MCF 10A (cell line): ENCODE results near the gene CCNL2. TPM values are rescaled to one million over a fixed set of nuclear protein-coding genes. Genes with fewer than 3 reads are reported as not detected.

Experiments used
- BruUV-seq: library from RNA; stranded (reverse); fragments of 400-500 nt; replicated peaks from 2 replicates; lab custom pipeline; 2021; lab: Mats Ljungman, UMichigan
- CTCF ChIA-PET: fragments of 300-600 bp; sonication (Branson Sonifier 250); formaldehyde crosslinking; extraction: SDS; loops from one replicate; lab custom pipeline; 2021; ENCODE audit warnings: antibody characterized with exemption, inconsistent platforms; lab: Yijun Ruan, JAX
- POLR2A ChIA-PET: fragments of 300-600, 350-650 bp; sonication (Branson Sonifier 250); formaldehyde crosslinking; extraction: SDS; loops from one replicate; lab custom pipeline; 2020; ENCODE audit warnings: antibody characterized with exemption, inconsistent platforms; lab: Yijun Ruan, JAX
- DNase-seq: peaks from one replicate; pipeline ENCODE4 v3.0.0-alpha.2; 2018; ENCODE audit not compliant: unreplicated experiment
- H3K27ac Mint-ChIP-seq: one replicate; pipeline ENCODE4 v1.8.0; 2022; ENCODE audit warnings: mild to moderate bottlenecking, low read depth, mixed read lengths; ENCODE audit not compliant: unreplicated experiment
- H3K27me3 Mint-ChIP-seq: one replicate; pipeline ENCODE4 v1.8.0; 2022; ENCODE audit warnings: mixed read lengths; ENCODE audit not compliant: insufficient read depth, unreplicated experiment
- H3K36me3 Mint-ChIP-seq: one replicate; pipeline ENCODE4 v1.8.0; 2022; ENCODE audit warnings: mild to moderate bottlenecking, moderate library complexity, mixed read lengths; ENCODE audit not compliant: insufficient read depth, unreplicated experiment
- H3K4me1 Mint-ChIP-seq: one replicate; pipeline ENCODE4 v1.8.0; 2022; ENCODE audit warnings: mixed read lengths; ENCODE audit not compliant: insufficient read depth, unreplicated experiment
- H3K4me3 Mint-ChIP-seq: one replicate; pipeline ENCODE4 v1.8.0; 2022; ENCODE audit warnings: mild to moderate bottlenecking, moderate library complexity, mixed read lengths; ENCODE audit not compliant: unreplicated experiment
- H3K9me3 Mint-ChIP-seq: one replicate; pipeline ENCODE4 v1.8.0; 2022; ENCODE audit warnings: mixed read lengths; ENCODE audit not compliant: unreplicated experiment
- intact Hi-C: fragments of 100-400 bp; cut with micrococcal nuclease; formaldehyde crosslinking; loops from 2 replicates; pipeline ENCODE4 v1.14.1; 2022
- total RNA-seq: library from RNA; stranded (reverse); gene quantifications from 2 replicates; pipeline ENCODE4 v1.2.3, GENCODE V29; 2022
- TF ChIP-seq, protein P1 (sequence below): fragments of 200-600 bp; IDR thresholded peaks from one replicate; pipeline ENCODE4 v1.8.0; 2022; ENCODE audit warnings: antibody characterized with exemption, mild to moderate bottlenecking; ENCODE audit not compliant: unreplicated experiment

Gene CCNL2
- total RNA-seq, 1 experiment from 2014 or later = 248 TPM

DNA sequence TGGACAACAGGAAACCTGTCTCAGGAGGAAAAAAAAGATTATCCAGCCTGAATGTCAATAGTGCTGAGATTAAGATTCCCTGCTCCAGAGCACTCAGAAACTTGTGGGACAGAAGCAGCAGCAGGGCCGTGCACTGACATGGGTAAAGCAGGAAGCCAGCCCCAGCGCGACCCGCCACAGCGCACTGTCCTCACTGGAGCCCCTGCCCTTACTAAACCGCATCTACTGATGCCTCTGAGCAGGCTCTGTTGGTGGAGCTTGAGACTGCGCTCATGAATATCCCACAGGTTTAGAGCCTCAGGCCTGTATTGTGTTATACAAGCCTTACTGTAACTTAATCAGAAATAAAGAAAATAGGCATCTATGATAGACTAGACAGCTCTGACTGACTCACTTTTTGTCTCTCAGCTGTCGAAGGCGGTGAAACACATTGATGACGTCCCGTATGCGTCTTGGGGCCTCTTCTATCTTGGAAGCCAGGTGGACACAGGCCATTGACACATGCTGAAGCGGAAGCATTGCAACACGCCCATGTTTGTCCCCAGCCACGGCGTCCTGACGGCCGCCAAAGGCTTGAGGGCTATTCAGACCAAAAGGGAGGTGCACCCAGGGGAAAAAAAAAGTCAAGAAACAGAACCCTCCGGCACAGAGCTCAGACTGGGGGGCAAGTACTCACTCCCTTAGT, 1.2 kb downstream of the CCNL2 start:
- BruUV-seq = TSS peak; percentile 43

GRCh38 chr1:1395166-1395565, 4.0 kb downstream of the CCNL2 start:
- TF ChIP-seq, protein P1, sequence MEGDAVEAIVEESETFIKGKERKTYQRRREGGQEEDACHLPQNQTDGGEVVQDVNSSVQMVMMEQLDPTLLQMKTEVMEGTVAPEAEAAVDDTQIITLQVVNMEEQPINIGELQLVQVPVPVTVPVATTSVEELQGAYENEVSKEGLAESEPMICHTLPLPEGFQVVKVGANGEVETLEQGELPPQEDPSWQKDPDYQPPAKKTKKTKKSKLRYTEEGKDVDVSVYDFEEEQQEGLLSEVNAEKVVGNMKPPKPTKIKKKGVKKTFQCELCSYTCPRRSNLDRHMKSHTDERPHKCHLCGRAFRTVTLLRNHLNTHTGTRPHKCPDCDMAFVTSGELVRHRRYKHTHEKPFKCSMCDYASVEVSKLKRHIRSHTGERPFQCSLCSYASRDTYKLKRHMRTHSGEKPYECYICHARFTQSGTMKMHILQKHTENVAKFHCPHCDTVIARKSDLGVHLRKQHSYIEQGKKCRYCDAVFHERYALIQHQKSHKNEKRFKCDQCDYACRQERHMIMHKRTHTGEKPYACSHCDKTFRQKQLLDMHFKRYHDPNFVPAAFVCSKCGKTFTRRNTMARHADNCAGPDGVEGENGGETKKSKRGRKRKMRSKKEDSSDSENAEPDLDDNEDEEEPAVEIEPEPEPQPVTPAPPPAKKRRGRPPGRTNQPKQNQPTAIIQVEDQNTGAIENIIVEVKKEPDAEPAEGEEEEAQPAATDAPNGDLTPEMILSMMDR = no peak
- Mint-ChIP-seq H3K27ac (no peak overlapping the region), H3K4me1 (no peaks in the 10 kb centered on the region), H3K9me3 (no peaks in the 10 kb centered on the region), H3K27me3 (no peaks in the 10 kb centered on the region), H3K4me3 (no peak overlapping the region), H3K36me3 (peaks cover 93% of the 10 kb centered on the region)
- intact Hi-C loops = no loop called here
- ChIA-PET POLR2A (no interaction called here), CTCF (no interaction called here)
- BruUV-seq = no TSS peak
- no peak for DNase-seq

More for the DNA sequence above, 1.2 kb downstream of the CCNL2 start:
- Mint-ChIP-seq H3K4me3 (peak overlapping the region; percentile 88), H3K27ac (peak overlapping the region; percentile 85), H3K4me1 (peaks cover 11% of the 10 kb centered on the region), H3K36me3 (peaks cover 92% of the 10 kb centered on the region), H3K9me3 (no peaks in the 10 kb centered on the region), H3K27me3 (no peaks in the 10 kb centered on the region)
- intact Hi-C loops = loop anchor here (2.0 kb wide), 1 partner anchor 23 kb away; the partner anchor contains the start of gene AURKAIP1
- peak; percentile 63 for DNase-seq
- ChIA-PET POLR2A (interaction anchor here (0.7 to 4.1 kb wide), 8 partner anchors 9 to 113 kb away, joined by 4 to 62 read pairs (median 10); partner anchors contain the start of genes AURKAIP1 and MRPL20), CTCF (interaction anchor here (1.1 to 1.9 kb wide), 4 partner anchors 8 to 107 kb away, joined by 3 to 6 read pairs (median 6); no protein-coding TSS in a partner anchor)
- TF ChIP-seq, protein P1 = no peak

- no peak for DNase-seq
- Mint-ChIP-seq H3K36me3 (peaks cover 93% of the 10 kb centered on the region), H3K4me1 (no peaks in the 10 kb centered on the region), H3K4me3 (no peak overlapping the region), H3K27me3 (no peaks in the 10 kb centered on the region), H3K27ac (no peak overlapping the region), H3K9me3 (no peaks in the 10 kb centered on the region)
- BruUV-seq = no TSS peak
- intact Hi-C loops = no loop called here
- ChIA-PET POLR2A (interaction anchor here (0.8 kb wide), 1 partner anchor 19 kb away, joined by 3 read pairs; the partner anchor contains the start of gene AURKAIP1), CTCF (interaction anchor here (0.7 kb wide), 1 partner anchor 186 kb away, joined by 3 read pairs; no protein-coding TSS in a partner anchor)
- TF ChIP-seq, protein P1 = no peak
These were observed 5.0 kb downstream of the CCNL2 start for GRCh38 chr1:1394116-1394515.

DNA sequence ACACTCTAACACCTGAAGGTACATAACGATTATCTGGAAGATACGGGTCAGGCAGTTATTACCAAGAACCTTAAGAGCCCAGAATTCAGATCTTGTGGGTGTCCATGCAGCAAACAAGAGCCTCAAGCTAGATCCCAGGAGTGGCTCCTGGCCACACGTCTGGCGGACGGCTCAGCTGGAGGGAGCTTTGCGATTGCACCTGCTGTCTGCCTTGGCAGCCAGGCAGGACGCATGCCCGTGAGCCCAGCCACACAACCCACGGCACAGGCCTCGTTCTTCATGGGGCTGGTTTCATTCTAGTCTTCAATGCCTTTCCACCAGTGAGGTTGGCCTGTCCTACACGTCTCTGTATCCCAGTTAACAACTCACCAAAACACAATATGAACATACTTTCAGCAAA, 5.7 kb downstream of the CCNL2 start:
- no TSS peak for BruUV-seq
- H3K9me3 Mint-ChIP-seq = no peaks in the 10 kb centered on the region
- peaks cover 100% of the 10 kb centered on the region for H3K36me3 Mint-ChIP-seq
- TF ChIP-seq, protein P1 = no peak
- no peaks in the 10 kb centered on the region for H3K4me1 Mint-ChIP-seq
- ChIA-PET POLR2A (no interaction called here), CTCF (interaction anchor here (0.7 kb wide), 1 partner anchor 185 kb away, joined by 3 read pairs; no protein-coding TSS in a partner anchor)
- no peak for DNase-seq
- H3K4me3 Mint-ChIP-seq = no peak overlapping the region
- H3K27ac Mint-ChIP-seq = no peak overlapping the region
- H3K27me3 Mint-ChIP-seq = no peaks in the 10 kb centered on the region
- intact Hi-C loops = no loop called here
